H9 (cell line): ENCODE measurements around the gene TMEM120B. TPM values are rescaled to one million over a fixed set of nuclear protein-coding genes. Genes with fewer than 3 reads are reported as not detected.
A peak's percentile ranks its signal among the peaks of the same experiment; 100 is the strongest.
"Not testable (repeated sequence)": the region's sequence is repeated elsewhere in the genome, so short reads cannot be mapped to it uniquely, and the experiment has no call there.

Experiments used
- DNase-seq: peaks from one replicate; pipeline ENCODE4 v3.0.0-alpha.2; 2017
- H2AFZ ChIP-seq: one replicate; pipeline ENCODE4 v1.6.1; 2013; ENCODE audit warnings: mild to moderate bottlenecking, low read length, control low read depth, moderate library complexity
- H2AK5ac ChIP-seq: 2 replicates; pipeline ENCODE4 v1.6.1; 2013; ENCODE audit warnings: low read length, control low read depth, mixed read lengths; ENCODE audit not compliant: insufficient read length
- H2BK120ac ChIP-seq: one replicate; pipeline ENCODE4 v1.6.1; 2013; ENCODE audit warnings: low read depth, mild to moderate bottlenecking, low read length, control low read depth, inconsistent platforms; ENCODE audit not compliant: poor library complexity, severe bottlenecking
- H2BK12ac ChIP-seq: 2 replicates; pipeline ENCODE4 v1.6.1; 2013; ENCODE audit warnings: low read length, control low read depth, mixed read lengths, low read depth; ENCODE audit not compliant: insufficient read length
- H2BK15ac ChIP-seq: 2 replicates; pipeline ENCODE4 v1.6.1; 2013; ENCODE audit warnings: low read depth, low read length, control low read depth
- H2BK20ac ChIP-seq: one replicate; pipeline ENCODE4 v1.6.1; 2013; ENCODE audit warnings: low read depth, mild to moderate bottlenecking, low read length, control low read depth, inconsistent platforms; ENCODE audit not compliant: poor library complexity, severe bottlenecking
- H2BK5ac ChIP-seq: 2 replicates; pipeline ENCODE4 v1.6.1; 2013; ENCODE audit warnings: low read length, control low read depth, mixed read lengths; ENCODE audit not compliant: insufficient read length
- H3K14ac ChIP-seq: 2 replicates; pipeline ENCODE4 v1.6.1; 2013; ENCODE audit warnings: low read length, control low read depth; ENCODE audit not compliant: insufficient read depth
- H3K18ac ChIP-seq: 2 replicates; pipeline ENCODE4 v1.6.1; 2013; ENCODE audit warnings: low read depth, mild to moderate bottlenecking, mixed read lengths, low read length, control low read depth; ENCODE audit not compliant: insufficient read length
- H3K23ac ChIP-seq: 2 replicates; pipeline ENCODE4 v1.6.1; 2013; ENCODE audit warnings: low read length, control low read depth, mixed read lengths, low read depth; ENCODE audit not compliant: insufficient read length
- H3K23me2 ChIP-seq: 2 replicates; pipeline ENCODE4 v1.6.1; 2013; ENCODE audit warnings: low read depth, mild to moderate bottlenecking, mixed read lengths, low read length, control low read depth; ENCODE audit not compliant: insufficient read length, poor library complexity, severe bottlenecking
- H3K27ac ChIP-seq: 2 replicates; pipeline ENCODE4 v1.5.1; 2013; ENCODE audit warnings: low read length, control low read depth, mixed read lengths, low read depth; ENCODE audit not compliant: insufficient read length
- H3K27me3 ChIP-seq: 2 replicates; pipeline ENCODE4 v1.6.1; 2013; ENCODE audit warnings: low read length, control low read depth, inconsistent platforms; ENCODE audit not compliant: insufficient read depth
- H3K4ac ChIP-seq: 2 replicates; pipeline ENCODE4 v1.6.1; 2013; ENCODE audit warnings: low read depth, mild to moderate bottlenecking, control low read depth, inconsistent platforms, low read length, moderate library complexity
- H3K4me1 ChIP-seq: 2 replicates; pipeline ENCODE4 v1.6.1; 2013; ENCODE audit warnings: low read length, control low read depth, inconsistent platforms; ENCODE audit not compliant: insufficient read depth
- H3K4me2 ChIP-seq: 2 replicates; pipeline ENCODE4 v1.6.1; 2013; ENCODE audit warnings: low read length, control low read depth, mixed read lengths; ENCODE audit not compliant: insufficient read length, insufficient read depth
- H3K56ac ChIP-seq: 2 replicates; pipeline ENCODE4 v1.6.1; 2013; ENCODE audit warnings: low read depth, mild to moderate bottlenecking, mixed read lengths, low read length, control low read depth; ENCODE audit not compliant: insufficient read length
- H3K79me1 ChIP-seq: 2 replicates; pipeline ENCODE4 v1.6.1; 2013; ENCODE audit warnings: low read depth, mild to moderate bottlenecking, moderate library complexity, low read length, control low read depth, inconsistent platforms; ENCODE audit not compliant: insufficient read depth, poor library complexity, severe bottlenecking
- H3K79me2 ChIP-seq: 2 replicates; pipeline ENCODE4 v1.6.1; 2013; ENCODE audit warnings: low read length, control low read depth, inconsistent platforms; ENCODE audit not compliant: insufficient read depth
- H3K9ac ChIP-seq: 2 replicates; pipeline ENCODE4 v1.6.1; 2013; ENCODE audit warnings: low read length, control low read depth, mixed read lengths; ENCODE audit not compliant: insufficient read length; ENCODE audit errors: extremely low read depth
- H3K9me3 ChIP-seq: one replicate; pipeline ENCODE4 v1.6.1; 2013; ENCODE audit warnings: low read depth, low read length, inconsistent platforms; ENCODE audit not compliant: control insufficient read depth
- H3T11ph ChIP-seq: one replicate; pipeline ENCODE4 v1.6.1; 2013; ENCODE audit warnings: mild to moderate bottlenecking, low read length, control low read depth, inconsistent platforms
- H4K20me1 ChIP-seq: one replicate; pipeline ENCODE4 v1.6.1; 2013; ENCODE audit not compliant: control insufficient read depth, insufficient read length, insufficient read depth
- H4K5ac ChIP-seq: 2 replicates; pipeline ENCODE4 v1.6.1; 2013; ENCODE audit warnings: low read depth, mild to moderate bottlenecking, mixed read lengths, low read length, control low read depth; ENCODE audit not compliant: insufficient read length
- H4K8ac ChIP-seq: replicated peaks from 2 replicates; pipeline ENCODE4 v1.6.1; 2013; ENCODE audit warnings: low read length, control low read depth, mixed read lengths, low read depth; ENCODE audit not compliant: insufficient read length
- H4K91ac ChIP-seq: 2 replicates; pipeline ENCODE4 v1.6.1; 2013; ENCODE audit warnings: low read depth, mild to moderate bottlenecking, moderate library complexity, mixed read lengths, low read length, control low read depth; ENCODE audit not compliant: insufficient read length
- H3K27ac Mint-ChIP-seq, 3 experiments: 2 replicates in 2 of 3; 3 replicates in 1 of 3; pipeline ENCODE4 v1.8.0; 2020 to 2021; ENCODE audit warnings: mixed read lengths in 3 of 3, mild to moderate bottlenecking in 1 of 3, moderate library complexity in 1 of 3
- H3K27me3 Mint-ChIP-seq: 2 replicates; pipeline ENCODE4 v1.8.0; 2021; ENCODE audit warnings: low read depth, mild to moderate bottlenecking, moderate library complexity, mixed read lengths
- H3K36me3 Mint-ChIP-seq, 3 experiments: 2 replicates in 2 of 3; 3 replicates in 1 of 3; pipeline ENCODE4 v1.8.0; 2020 to 2021; ENCODE audit warnings: low read depth in 3 of 3, mixed read lengths in 3 of 3; ENCODE audit not compliant: insufficient read depth in 1 of 3
- H3K4me1 Mint-ChIP-seq, 2 experiments: 2 replicates each; pipeline ENCODE4 v1.8.0; 2020; ENCODE audit warnings: mixed read lengths in 2 of 2
- H3K4me3 Mint-ChIP-seq, 2 experiments: 2 replicates in 1 of 2; 3 replicates in 1 of 2; pipeline ENCODE4 v1.8.0; 2020 to 2021; ENCODE audit warnings: mild to moderate bottlenecking in 2 of 2, mixed read lengths in 2 of 2, moderate library complexity in 1 of 2
- H3K9me3 Mint-ChIP-seq, 2 experiments: 2 replicates in 1 of 2; 3 replicates in 1 of 2; pipeline ENCODE4 v1.8.0; 2020; ENCODE audit warnings: mild to moderate bottlenecking in 2 of 2, mixed read lengths in 2 of 2, moderate library complexity in 1 of 2
- CTCF ChIP-seq: fragments of 200-600 bp; sonication (generic); conservative IDR thresholded peaks from 3 replicates; pipeline ENCODE4 v1.8.0; 2021; ENCODE audit warnings: antibody characterized with exemption, mild to moderate bottlenecking
- WGBS: extraction: QIAGEN DNeasy Blood & Tissue Kit; methylation state at CpG from one replicate; pipeline ENCODE4 v1.1.7; 2013; ENCODE audit warnings: missing lambda C conversion rate, low lambda C conversion rate, mixed read lengths; ENCODE audit not compliant: insufficient read length; ENCODE audit errors: extremely low coverage; 5-methylcytosine and 5-hydroxymethylcytosine counted together
- total RNA-seq: library from RNA; stranded (reverse); gene quantifications from 2 replicates; pipeline ENCODE4 v1.2.1, GENCODE V29; 2021

Gene TMEM120B
- total RNA-seq, 1 experiment from 2014 or later: 25.8 TPM

GRCh38 chr12:121789800-121790728 lies 77.5 kb downstream of the TMEM120B start:
- H3K4me2 ChIP-seq: no peak overlapping the region
- Mint-ChIP-seq H3K4me3 (peak overlapping the region in 1 of 2 experiments; percentile 14; a peak in 1 of 5 replicates), H3K9me3 (no peaks in the 10 kb centered on the region; a peak in 2 of 5 replicates), H3K27ac (peak overlapping the region in 2 of 3 experiments; percentile 30 to 93; a peak in 2 of 7 replicates), H3K4me1 (peaks cover 19 to 22% of the 10 kb centered on the region in 2 experiments), H3K36me3 (peaks cover 1 to 22% (median 5%) of the 10 kb centered on the region in 3 experiments; a peak in 3 of 7 replicates), H3K27me3 (peaks cover 5% of the 10 kb centered on the region)
- no peak overlapping the region for H3K9ac ChIP-seq
- H3T11ph ChIP-seq: no peak overlapping the region
- H2BK15ac ChIP-seq: no peak overlapping the region
- H3K23ac ChIP-seq: no peak overlapping the region
- H3K18ac ChIP-seq: no peak overlapping the region
- no peak overlapping the region for H2BK12ac ChIP-seq
- H4K20me1 ChIP-seq: no peaks in the 10 kb centered on the region
- H2BK5ac ChIP-seq: no peak overlapping the region
- peaks cover 9% of the 10 kb centered on the region for H3K23me2 ChIP-seq
- DNase-seq: no peak
- no peak overlapping the region for H2BK20ac ChIP-seq
- no peak overlapping the region for H4K5ac ChIP-seq
- no peaks in the 10 kb centered on the region for H3K4me1 ChIP-seq
- H2AK5ac ChIP-seq: no peak overlapping the region
- no peak overlapping the region for H2AFZ ChIP-seq
- WGBS: no CpG with 5 or more reads among the region's 28 CpGs
- no peaks in the 10 kb centered on the region for H3K79me2 ChIP-seq
- no peaks in the 10 kb centered on the region for H3K9me3 ChIP-seq
- H4K8ac ChIP-seq: no peak overlapping the region
- no peak overlapping the region for H3K4ac ChIP-seq
- no peak overlapping the region for H2BK120ac ChIP-seq
- H4K91ac ChIP-seq: no peak overlapping the region
- H3K27me3 ChIP-seq: no peaks in the 10 kb centered on the region
- no peaks in the 10 kb centered on the region for H3K79me1 ChIP-seq
- H3K27ac ChIP-seq: no peak overlapping the region
- TF ChIP-seq CTCF: no peak
- H3K14ac ChIP-seq: no peak overlapping the region
- no peak overlapping the region for H3K56ac ChIP-seq

- not testable (repeated sequence) for H2BK5ac ChIP-seq, H2AK5ac ChIP-seq, H4K5ac ChIP-seq, H3K9ac ChIP-seq, H4K91ac ChIP-seq, H3K9me3 Mint-ChIP-seq, H2BK120ac ChIP-seq, H3K9me3 ChIP-seq, H3K23ac ChIP-seq, H3K27me3 ChIP-seq, DNase-seq, H4K8ac ChIP-seq, H3K4ac ChIP-seq, H2BK15ac ChIP-seq, H4K20me1 ChIP-seq, H3K79me1 ChIP-seq, H3K23me2 ChIP-seq, H3K27ac ChIP-seq, H3K4me2 ChIP-seq, H3K18ac ChIP-seq, H3K14ac ChIP-seq, H3K79me2 ChIP-seq, H3K27ac Mint-ChIP-seq, H3K4me3 Mint-ChIP-seq, H3T11ph ChIP-seq, H3K56ac ChIP-seq, H2BK20ac ChIP-seq, H2AFZ ChIP-seq, H3K4me1 ChIP-seq, H3K27me3 Mint-ChIP-seq, H2BK12ac ChIP-seq
- Mint-ChIP-seq H3K36me3 (peaks cover 1 to 25% (median 6%) of the 10 kb centered on the region in 3 experiments; a peak in 5 of 7 replicates), H3K4me1 (peaks cover 22 to 25% of the 10 kb centered on the region in 2 experiments)
- no CpG with 5 or more reads among the region's 8 CpGs for WGBS
Measured at GRCh38 chr12:121790785-121791184, 78.2 kb downstream of the TMEM120B start.
